K562 (cell line): ENCODE results near the gene SLC26A11. TPM values are rescaled to one million over a fixed set of nuclear protein-coding genes. Genes with fewer than 3 reads are reported as not detected.

ENCODE experiments used
- ATAC-seq: fragments of 200-7000 bp; cut with Tn5 transposase; 3 replicates; pipeline ENCODE4 v1.9.1; 2020; ENCODE audit warnings: moderate library complexity
- BruUV-seq: library from RNA; stranded (reverse); fragments of 400-500 nt; replicated peaks from 2 replicates; lab custom pipeline; 2021; lab: Mats Ljungman, UMichigan
- CTCF ChIA-PET: fragments of 300-600 bp; formaldehyde crosslinking; extraction: SDS; loops from one replicate; lab custom pipeline; 2021; ENCODE audit warnings: low intra/inter-chr PET ratio; lab: Yijun Ruan, JAX
- POLR2A ChIA-PET: fragments of 300-600, 350-650 bp; sonication (Branson Sonifier 250); formaldehyde crosslinking; extraction: SDS; loops from one replicate; lab custom pipeline; 2021; ENCODE audit warnings: antibody characterized with exemption, inconsistent platforms; lab: Yijun Ruan, JAX
- DNase-seq, 4 experiments: peaks; one replicate each; pipeline versions ENCODE4 v3.0.0 to v3.0.0-alpha.2; 2011 to 2018; ENCODE audit warnings: low spot score in 3 of 4, mixed read lengths in 3 of 4; ENCODE audit errors: extremely low read depth in 1 of 4
- FAIRE-seq: peaks from 2 replicates; lab custom pipeline; 2011; peaks lifted over from hg19 to GRCh38; lab: Jason Lieb, UNC
- H2AFZ ChIP-seq: 2 replicates; pipeline ENCODE4 v1.6.0; 2011; ENCODE audit warnings: low read depth, low read length, control low read depth, inconsistent platforms
- H3K27ac ChIP-seq: fragments of 200-600 bp; 3 replicates; pipeline ENCODE4 v1.8.0; 2011; ENCODE audit warnings: low read depth, mild to moderate bottlenecking, control low read depth, inconsistent platforms, low read length, moderate library complexity, mixed read lengths; ENCODE audit errors: extremely low read depth
- H3K27me3 ChIP-seq, 2 experiments: fragments of 300-600 bp in 1 of 2; 2 replicates in 1 of 2; 3 replicates in 1 of 2; pipeline versions ENCODE4 v1.6.0 to v1.8.0; 2011; ENCODE audit warnings: inconsistent platforms in 2 of 2, low read length in 2 of 2, mild to moderate bottlenecking in 1 of 2, mixed read lengths in 1 of 2, moderate library complexity in 1 of 2; ENCODE audit not compliant: control insufficient read depth in 2 of 2, insufficient read depth in 2 of 2
- H3K36me3 ChIP-seq: fragments of 300-600 bp; 3 replicates; pipeline ENCODE4 v1.8.0; 2011; ENCODE audit warnings: mild to moderate bottlenecking, low read length, inconsistent platforms; ENCODE audit not compliant: control insufficient read depth, insufficient read depth
- H3K4me1 ChIP-seq, 2 experiments: fragments of 200-600 bp in 1 of 2; replicated peaks in 1 of 2; 2 replicates in 1 of 2; 3 replicates in 1 of 2; pipeline versions ENCODE4 v1.5.1 to v1.8.0; 2011; ENCODE audit warnings: inconsistent platforms in 2 of 2, low read length in 2 of 2, mild to moderate bottlenecking in 1 of 2, mixed read lengths in 1 of 2, moderate library complexity in 1 of 2; ENCODE audit not compliant: control insufficient read depth in 2 of 2, insufficient read depth in 2 of 2
- H3K4me2 ChIP-seq: 2 replicates; pipeline ENCODE4 v1.6.1; 2011; ENCODE audit warnings: low read length, control low read depth, inconsistent platforms, mixed read lengths; ENCODE audit not compliant: insufficient read depth
- H3K4me3 ChIP-seq: fragments of 200-600 bp; sonication (generic), shearing (Covaris generic); 2 replicates; pipeline ENCODE4 v1.5.1; 2016; ENCODE audit warnings: control low read depth, inconsistent platforms
- H3K79me2 ChIP-seq: fragments of 200-600 bp; 3 replicates; pipeline ENCODE4 v1.8.0; 2011; ENCODE audit warnings: low read length, inconsistent platforms; ENCODE audit not compliant: control insufficient read depth, insufficient read depth
- H3K9ac ChIP-seq, 2 experiments: 2 replicates each; pipeline versions ENCODE4 v1.6.0 to v1.6.1; 2011; ENCODE audit warnings: low read depth in 2 of 2, low read length in 2 of 2, control low read depth in 1 of 2, inconsistent platforms in 1 of 2, mild to moderate bottlenecking in 1 of 2, mixed read lengths in 1 of 2; ENCODE audit not compliant: insufficient read depth in 1 of 2
- H3K9me1 ChIP-seq: one replicate; pipeline ENCODE4 v1.6.0; 2011; ENCODE audit warnings: inconsistent platforms, mild to moderate bottlenecking, low read length, moderate library complexity; ENCODE audit not compliant: control insufficient read depth, insufficient read depth
- H3K9me3 ChIP-seq: replicated peaks from 2 replicates; pipeline ENCODE4 v1.5.1; 2011; ENCODE audit warnings: low read depth, low read length, inconsistent platforms; ENCODE audit not compliant: control insufficient read depth, insufficient read depth
- H4K20me1 ChIP-seq: replicated peaks from 2 replicates; pipeline ENCODE4 v1.6.1; 2011; ENCODE audit warnings: low read length, inconsistent platforms, mixed read lengths; ENCODE audit not compliant: control insufficient read depth, insufficient read depth
- EGR1 ChIP-seq: fragments of 450-650 bp; conservative IDR thresholded peaks from 2 replicates; pipeline ENCODE4 v1.6.1; 2017; ENCODE audit warnings: mild to moderate bottlenecking
- ERF ChIP-seq: fragments of 450-650 bp; formaldehyde crosslinking; IDR thresholded peaks from 2 replicates; pipeline ENCODE4 v1.4.0; 2020; ENCODE audit warnings: mild to moderate bottlenecking, mixed read lengths
- FOSL1 ChIP-seq: fragments of 200-800 bp; sonication (Bioruptor generic); conservative IDR thresholded peaks from 2 replicates; pipeline ENCODE4 v1.6.1; 2016; ENCODE audit warnings: missing genetic modification characterization, missing compliant biosample characterization
- KHSRP ChIP-seq: fragments of 450-650 bp; IDR thresholded peaks from 2 replicates; pipeline ENCODE4 v1.6.1; 2017
- KLF10 ChIP-seq: fragments of 250-450 bp; sonication (Bioruptor Pico); IDR thresholded peaks from 2 replicates; pipeline ENCODE4 v1.6.1; 2021; ENCODE audit warnings: matching md5 sums
- L3MBTL2 ChIP-seq: fragments of 450-650 bp; IDR thresholded peaks from 2 replicates; pipeline ENCODE4 v1.6.1; 2016; ENCODE audit warnings: mild to moderate bottlenecking, moderate library complexity
- PHF8 ChIP-seq: fragments of 200-600 bp; sonication (generic); IDR thresholded peaks from 2 replicates; pipeline ENCODE4 v1.6.1; 2012; ENCODE audit warnings: mixed run types, mild to moderate bottlenecking, inconsistent platforms, low read length, moderate library complexity, borderline replicate concordance
- POLR2B ChIP-seq: fragments of 450-650 bp; IDR thresholded peaks from 2 replicates; pipeline ENCODE4 v1.6.1; 2018; ENCODE audit warnings: low read depth; ENCODE audit not compliant: partially characterized antibody
- PPARD ChIP-seq: fragments of 250-450 bp; sonication (Bioruptor Pico); IDR thresholded peaks from 2 replicates; pipeline ENCODE4 v1.8.0; 2022; ENCODE audit warnings: inconsistent platforms, mild to moderate bottlenecking, moderate library complexity
- RHOXF2B ChIP-seq: fragments of 250-450 bp; sonication (Bioruptor Pico); conservative IDR thresholded peaks from 2 replicates; pipeline ENCODE4 v1.5.1; 2021
- SIN3B ChIP-seq: fragments of 450-650 bp; IDR thresholded peaks from 2 replicates; pipeline ENCODE4 v1.6.1; 2017; ENCODE audit warnings: low read depth, mild to moderate bottlenecking, moderate library complexity
- TARDBP ChIP-seq: fragments of 450-650 bp; IDR thresholded peaks from 2 replicates; pipeline ENCODE4 v1.6.1; 2016
- TRIM24 ChIP-seq, 2 experiments: fragments of 450-650 bp; IDR thresholded peaks; 2 replicates each; pipeline ENCODE4 v1.6.1; 2016
- ZNF121 ChIP-seq: sonication (generic); formaldehyde crosslinking; conservative IDR thresholded peaks from 2 replicates; pipeline ENCODE4 v1.8.0; 2022; ENCODE audit warnings: missing genetic modification reagents
- WGBS: fragments of 100-300 bp; shearing (Covaris generic); methylation state at CpG from one replicate; pipeline ENCODE4 v1.1.6; 2016; ENCODE audit warnings: low coverage, mixed read lengths; ENCODE audit not compliant: insufficient coverage; ENCODE audit errors: missing lambda C conversion rate; 5-methylcytosine and 5-hydroxymethylcytosine counted together
- in situ Hi-C: fragments of 300-500 bp; cut with MboI; formaldehyde crosslinking; loops from 4 replicates; pipeline ENCODE4 v1.15.0; 2018; ENCODE audit warnings: inconsistent platforms, mixed read lengths
- intact Hi-C: fragments of 100-400 bp; cut with micrococcal nuclease; formaldehyde crosslinking; loops from 2 replicates; pipeline ENCODE4 v1.14.2; 2022
- polyA plus RNA-seq, 8 experiments: library from polyadenylated mRNA; depleted of rRNA in 4 of 8; stranded (reverse) in 5 of 8; unstranded in 3 of 8; fragments of >200 nt; fragmentation: Nextera tagmentation in 2 of 8; fragmentation: Illumina TruSeq in 1 of 8; extraction: Ambion mirVana in 2 of 8; extraction: Trizol in 1 of 8; gene quantifications; 2 replicates each; pipeline versions ENCODE4 v1.2.1 to v1.2.3, GENCODE V29; 2011 to 2014; ENCODE audit warnings: inconsistent platforms in 1 of 8, missing spikeins in 1 of 8
- total RNA-seq, 7 experiments: library from RNA; depleted of rRNA in 6 of 7; stranded (reverse); fragments of >200 nt in 6 of 7; fragmentation: Illumina TruSeq in 2 of 7; extraction: Trizol in 2 of 7; gene quantifications; 2 replicates each; pipeline versions ENCODE4 v1.2.1 to v1.2.3, GENCODE V29; 2011 to 2021; ENCODE audit warnings: low replicate concordance in 1 of 7
- TF ChIP-seq, protein P1 (sequence below), 2 experiments: fragments of 450-650 bp; IDR thresholded peaks; 2 replicates each; pipeline ENCODE4 v1.6.1; 2016; ENCODE audit warnings: mild to moderate bottlenecking in 2 of 2, borderline replicate concordance in 1 of 2, low read depth in 1 of 2, moderate library complexity in 1 of 2
- TF ChIP-seq, protein P2 (sequence below): fragments of 450-650 bp; IDR thresholded peaks from 2 replicates; pipeline ENCODE4 v1.6.1; 2016

Gene SLC26A11
- total and polyA plus RNA-seq, 9 of the 15 experiments (the other 6 are each of a cell fraction or from before 2014, with no cell fraction given), result 0.06 to 3.1 (median 1.2) TPM; not detected in 1

DNA sequence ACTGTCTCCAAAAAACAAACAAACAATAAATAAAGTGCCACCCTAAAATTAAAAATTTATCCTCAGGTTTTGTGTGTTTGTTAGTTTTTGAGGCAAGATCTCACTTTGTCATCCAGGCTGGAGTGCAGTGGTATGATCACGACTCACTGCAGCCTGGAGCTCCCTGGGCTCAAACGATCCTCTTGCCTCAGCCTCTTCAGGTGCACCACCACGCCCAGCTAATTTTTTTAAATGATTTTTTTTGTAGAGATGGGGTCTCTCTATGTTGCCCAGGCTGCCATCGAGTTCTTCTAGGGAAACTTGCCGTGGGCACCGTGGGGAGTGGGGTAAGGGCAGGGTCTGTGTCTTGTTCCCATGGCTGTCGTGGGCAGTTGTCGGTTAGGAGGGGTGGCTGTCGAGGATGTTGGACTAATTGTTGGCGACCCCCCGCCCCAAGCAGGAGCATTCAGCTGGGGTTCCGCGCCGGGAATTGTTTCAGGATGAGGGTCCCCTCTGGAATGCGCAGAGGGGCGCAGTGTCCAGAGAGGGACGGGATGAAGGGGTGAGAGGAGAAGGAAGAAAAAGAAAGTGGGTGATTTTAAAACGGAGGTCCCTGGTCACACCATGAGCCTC is 39.3 kb downstream of the SLC26A11 start:
- Histone ChIP-seq H3K79me2 (peaks cover 27% of the 10 kb centered on the region), H3K27ac (peak overlapping the region; percentile 84), H3K4me1 (peaks cover 71 to 81% of the 10 kb centered on the region in 2 experiments), H3K27me3 (no peaks in the 10 kb centered on the region), H2AFZ (peak overlapping the region; percentile 64), H4K20me1 (no peaks in the 10 kb centered on the region), H3K4me3 (peak overlapping the region; percentile 52), H3K9me1 (no peaks in the 10 kb centered on the region), H3K9ac (peak overlapping the region; percentile 78 to 95), H3K36me3 (peaks cover 9% of the 10 kb centered on the region; the same call in 1 of the 3 replicates), H3K9me3 (no peaks in the 10 kb centered on the region), H3K4me2 (peak overlapping the region; percentile 84)
- DNase-seq, result peak in 1 of 4 experiments; percentile 40
- no peak for FAIRE-seq
- TSS peak; percentile 87 for BruUV-seq
- intact Hi-C loops (no loop called here), in situ Hi-C loops (no loop called here)
- 13% methylated on average over 8 of the region's 18 CpGs for WGBS
- ChIA-PET POLR2A (no interaction called here), CTCF (no interaction called here)
- no peak for ATAC-seq
- TF ChIP-seq KLF10 (no peak), ZNF121 (CRISPR knock-in tag) (peak; percentile 34; the same call in 1 of the 2 replicates), PPARD (CRISPR knock-in tag) (no peak), POLR2B (peak; percentile 36), KHSRP (no peak), TRIM24 (IDR thresholded peaks at IDR 0.05) (no peak), L3MBTL2 (no peak), RHOXF2B (CRISPR knock-in tag) (no peak), ERF (CRISPR knock-in tag) (no peak), SIN3B (no peak), EGR1 (no peak), FOSL1 (tag) (no peak), TARDBP (no peak), PHF8 (no peak)
- TF ChIP-seq, protein P1, sequence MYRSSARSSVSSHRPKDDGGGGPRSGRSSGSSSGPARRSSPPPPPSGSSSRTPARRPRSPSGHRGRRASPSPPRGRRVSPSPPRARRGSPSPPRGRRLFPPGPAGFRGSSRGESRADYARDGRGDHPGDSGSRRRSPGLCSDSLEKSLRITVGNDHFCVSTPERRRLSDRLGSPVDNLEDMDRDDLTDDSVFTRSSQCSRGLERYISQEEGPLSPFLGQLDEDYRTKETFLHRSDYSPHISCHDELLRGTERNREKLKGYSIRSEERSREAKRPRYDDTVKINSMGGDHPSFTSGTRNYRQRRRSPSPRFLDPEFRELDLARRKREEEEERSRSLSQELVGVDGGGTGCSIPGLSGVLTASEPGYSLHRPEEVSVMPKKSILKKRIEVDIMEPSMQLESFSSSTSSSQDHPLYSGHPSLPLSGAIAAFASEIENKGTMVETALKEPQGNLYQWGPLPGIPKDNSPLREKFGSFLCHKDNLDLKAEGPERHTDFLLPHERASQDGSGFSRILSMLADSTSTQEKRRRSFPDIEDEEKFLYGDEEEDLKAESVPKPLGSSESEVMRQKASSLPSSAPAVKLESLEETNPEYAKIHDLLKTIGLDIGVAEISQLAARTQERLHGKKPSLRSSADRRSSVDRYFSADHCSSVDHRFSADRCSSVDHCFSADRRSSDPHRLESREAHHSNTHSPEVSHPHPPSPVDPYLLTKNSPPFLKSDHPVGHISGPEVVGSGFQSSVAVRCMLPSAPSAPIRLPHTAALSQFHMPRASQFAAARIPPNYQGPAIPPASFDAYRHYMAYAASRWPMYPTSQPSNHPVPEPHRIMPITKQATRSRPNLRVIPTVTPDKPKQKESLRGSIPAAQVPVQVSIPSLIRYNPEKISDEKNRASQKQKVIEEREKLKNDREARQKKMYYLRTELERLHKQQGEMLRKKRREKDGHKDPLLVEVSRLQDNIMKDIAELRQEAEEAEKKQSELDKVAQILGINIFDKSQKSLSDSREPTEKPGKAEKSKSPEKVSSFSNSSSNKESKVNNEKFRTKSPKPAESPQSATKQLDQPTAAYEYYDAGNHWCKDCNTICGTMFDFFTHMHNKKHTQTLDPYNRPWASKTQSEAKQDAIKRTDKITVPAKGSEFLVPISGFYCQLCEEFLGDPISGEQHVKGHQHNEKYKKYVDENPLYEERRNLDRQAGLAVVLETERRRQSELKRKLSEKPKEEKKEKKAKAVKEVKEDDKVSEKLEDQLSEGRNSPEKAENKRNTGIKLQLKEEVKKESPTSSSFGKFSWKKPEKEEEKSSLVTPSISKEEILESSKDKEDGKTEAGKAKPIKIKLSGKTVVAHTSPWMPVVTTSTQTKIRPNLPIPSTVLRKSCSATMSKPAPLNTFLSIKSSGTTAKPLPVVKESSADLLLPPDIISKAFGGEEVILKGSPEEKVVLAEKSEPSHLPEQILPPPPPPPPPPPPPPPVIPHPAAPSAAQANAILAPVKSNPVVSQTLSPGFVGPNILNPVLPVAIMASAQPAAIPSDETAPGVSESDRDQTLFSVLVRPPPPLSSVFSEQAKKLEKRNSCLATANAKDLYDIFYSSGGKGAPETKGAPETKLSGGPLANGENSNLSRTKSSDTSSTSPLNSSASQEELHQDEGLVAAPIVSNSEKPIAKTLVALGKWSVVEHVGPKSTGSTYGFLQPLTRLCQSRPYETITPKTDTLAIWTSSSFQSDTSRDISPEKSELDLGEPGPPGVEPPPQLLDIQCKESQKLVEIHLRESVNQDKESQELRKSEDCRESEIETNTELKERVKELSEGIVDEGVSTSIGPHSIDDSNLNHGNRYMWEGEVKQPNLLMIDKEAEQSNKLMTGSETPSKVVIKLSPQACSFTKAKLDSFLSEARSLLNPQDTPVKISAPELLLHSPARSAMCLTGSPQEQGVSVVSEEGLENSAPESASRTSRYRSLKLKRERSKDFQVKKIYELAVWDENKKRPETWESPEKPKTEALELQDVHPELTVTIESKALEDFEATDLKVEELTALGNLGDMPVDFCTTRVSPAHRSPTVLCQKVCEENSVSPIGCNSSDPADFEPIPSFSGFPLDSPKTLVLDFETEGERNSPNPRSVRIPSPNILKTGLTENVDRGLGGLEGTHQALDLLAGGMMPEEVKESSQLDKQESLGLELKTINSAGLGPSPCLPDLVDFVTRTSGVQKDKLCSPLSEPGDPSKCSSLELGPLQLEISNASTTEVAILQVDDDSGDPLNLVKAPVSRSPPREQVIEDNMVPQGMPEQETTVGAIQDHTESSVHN (IDR thresholded peaks at IDR 0.05; ENCODE audit: borderline replicate concordance in 1 of 2, low read depth in 1 of 2), result no peak
- TF ChIP-seq, protein P2, sequence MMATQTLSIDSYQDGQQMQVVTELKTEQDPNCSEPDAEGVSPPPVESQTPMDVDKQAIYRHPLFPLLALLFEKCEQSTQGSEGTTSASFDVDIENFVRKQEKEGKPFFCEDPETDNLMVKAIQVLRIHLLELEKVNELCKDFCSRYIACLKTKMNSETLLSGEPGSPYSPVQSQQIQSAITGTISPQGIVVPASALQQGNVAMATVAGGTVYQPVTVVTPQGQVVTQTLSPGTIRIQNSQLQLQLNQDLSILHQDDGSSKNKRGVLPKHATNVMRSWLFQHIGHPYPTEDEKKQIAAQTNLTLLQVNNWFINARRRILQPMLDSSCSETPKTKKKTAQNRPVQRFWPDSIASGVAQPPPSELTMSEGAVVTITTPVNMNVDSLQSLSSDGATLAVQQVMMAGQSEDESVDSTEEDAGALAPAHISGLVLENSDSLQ, result no peak
